Activated naive CD4-positive, alpha-beta T cell treated with anti-CD3 and anti-CD28 coated beads, Interleukin-2, amount 10 ng/mL, durations not matched to agents 7 days and 5 days (primary cell): ENCODE results near the gene PTPRO.
"Not testable (repeated sequence)": the region's sequence is repeated elsewhere in the genome, so short reads cannot be mapped to it uniquely, and the experiment has no call there.

ENCODE experiments used
- CTCF ChIA-PET: fragments of 350-600 bp; sonication (Branson Sonifier 250); formaldehyde crosslinking; loops from one replicate; lab custom pipeline; 2021; ENCODE audit warnings: antibody characterized with exemption; lab: Charles Lee
- DNase-seq: peaks from one replicate; pipeline ENCODE4 v3.0.0-alpha.2; 2020
- H3K27ac Mint-ChIP-seq: one replicate; pipeline ENCODE4 v1.8.0; 2021; ENCODE audit warnings: mild to moderate bottlenecking, moderate library complexity, mixed read lengths
- H3K27me3 Mint-ChIP-seq: one replicate; pipeline ENCODE4 v1.8.0; 2021; ENCODE audit warnings: mild to moderate bottlenecking, mixed read lengths
- H3K36me3 Mint-ChIP-seq: one replicate; pipeline ENCODE4 v1.8.0; 2021; ENCODE audit warnings: mixed read lengths
- H3K4me1 Mint-ChIP-seq: one replicate; pipeline ENCODE4 v1.8.0; 2021; ENCODE audit warnings: mixed read lengths
- H3K4me3 Mint-ChIP-seq: one replicate; pipeline ENCODE4 v1.8.0; 2021; ENCODE audit warnings: mild to moderate bottlenecking, moderate library complexity, mixed read lengths
- H3K9me3 Mint-ChIP-seq: one replicate; pipeline ENCODE4 v1.8.0; 2021; ENCODE audit warnings: mixed read lengths

The PTPRO gene

GRCh38 chr12:15605881-15606590 lies 283.7 kb downstream of the PTPRO start:
- CTCF ChIA-PET = no interaction called here
- Mint-ChIP-seq H3K27me3 (peaks cover 16% of the 10 kb centered on the region), H3K9me3 (no peaks in the 10 kb centered on the region), H3K4me1 (no peaks in the 10 kb centered on the region), H3K36me3 (no peaks in the 10 kb centered on the region), H3K27ac (no peak overlapping the region), H3K4me3 (no peak overlapping the region)
- DNase-seq = no peak

DNA sequence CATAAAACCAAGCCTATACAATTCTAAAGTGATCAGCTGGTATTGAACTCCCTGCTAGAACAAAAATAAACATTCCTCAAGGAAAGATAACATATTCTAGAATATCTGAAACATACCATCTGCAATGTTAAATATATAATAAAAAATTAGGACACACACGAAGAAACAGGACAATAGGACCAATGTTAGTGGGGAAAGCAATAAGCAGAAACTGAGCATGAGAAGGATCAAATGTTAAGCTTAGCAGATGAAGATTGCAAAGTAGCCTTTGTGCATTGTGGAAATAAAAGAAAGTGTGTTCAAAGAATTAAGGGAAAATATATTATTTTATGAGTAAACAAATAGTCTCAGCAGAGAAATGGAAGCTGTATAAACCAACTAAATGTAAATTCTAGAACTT lies 286.1 kb downstream of the PTPRO start:
- DNase-seq = no peak
- H3K27me3 Mint-ChIP-seq = peaks cover 19% of the 10 kb centered on the region
- no peak overlapping the region for H3K4me3 Mint-ChIP-seq
- CTCF ChIA-PET = interaction anchor here (1.2 to 1.6 kb wide), 3 partner anchors 18 to 247 kb away, joined by 3 to 4 read pairs (median 3); no protein-coding TSS in a partner anchor
- peaks cover 2% of the 10 kb centered on the region for H3K9me3 Mint-ChIP-seq
- no peak overlapping the region for H3K27ac Mint-ChIP-seq
- no peaks in the 10 kb centered on the region for H3K36me3 Mint-ChIP-seq
- no peaks in the 10 kb centered on the region for H3K4me1 Mint-ChIP-seq

- H3K27me3 Mint-ChIP-seq = peaks cover 19% of the 10 kb centered on the region
- H3K4me1 Mint-ChIP-seq = no peaks in the 10 kb centered on the region
- H3K4me3 Mint-ChIP-seq = no peak overlapping the region
- no peaks in the 10 kb centered on the region for H3K36me3 Mint-ChIP-seq
- no peak for DNase-seq
- CTCF ChIA-PET = interaction anchor here (1.2 to 1.6 kb wide), 3 partner anchors 19 to 246 kb away, joined by 3 to 4 read pairs (median 3); no protein-coding TSS in a partner anchor
- H3K9me3 Mint-ChIP-seq = peaks cover 2% of the 10 kb centered on the region
- H3K27ac Mint-ChIP-seq = no peak overlapping the region
These were observed 286.6 kb downstream of the PTPRO start for GRCh38 chr12:15608941-15609340.

GRCh38 chr12:15613981-15614380 lies 291.7 kb downstream of the PTPRO start:
- no peak overlapping the region for H3K27ac Mint-ChIP-seq
- H3K27me3 Mint-ChIP-seq = peaks cover 8% of the 10 kb centered on the region
- no peaks in the 10 kb centered on the region for H3K4me1 Mint-ChIP-seq
- no peak for DNase-seq
- no peaks in the 10 kb centered on the region for H3K36me3 Mint-ChIP-seq
- no peak overlapping the region for H3K4me3 Mint-ChIP-seq
- CTCF ChIA-PET = no interaction called here
- peaks cover 7% of the 10 kb centered on the region for H3K9me3 Mint-ChIP-seq

DNA sequence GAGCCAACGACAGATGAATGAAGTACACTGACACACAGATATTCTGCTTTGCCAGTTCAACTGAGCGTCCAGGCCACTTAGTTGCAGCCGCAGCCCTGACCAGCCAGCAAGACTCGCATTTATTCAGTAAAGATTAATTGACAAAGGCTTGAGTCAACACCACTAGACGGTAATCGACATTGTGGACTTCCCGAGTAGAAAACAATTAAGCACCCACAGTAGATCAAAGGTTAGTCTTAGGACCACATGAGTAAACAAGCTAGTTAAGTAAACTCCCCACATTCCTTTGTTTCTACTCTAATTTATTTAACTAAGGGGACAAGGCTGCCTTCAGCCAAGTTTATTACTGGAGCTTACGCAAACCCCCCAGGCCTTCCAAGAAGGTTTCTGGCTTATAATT lies 294.2 kb downstream of the PTPRO start:
- DNase-seq, H3K36me3 Mint-ChIP-seq, H3K4me3 Mint-ChIP-seq, H3K9me3 Mint-ChIP-seq, H3K4me1 Mint-ChIP-seq, H3K27me3 Mint-ChIP-seq, CTCF ChIA-PET, H3K27ac Mint-ChIP-seq: not testable (repeated sequence)

GRCh38 chr12:15620741-15621539 lies 298.6 kb downstream of the PTPRO start:
- Mint-ChIP-seq H3K27ac (no peak overlapping the region), H3K36me3 (no peaks in the 10 kb centered on the region), H3K4me3 (no peak overlapping the region), H3K9me3 (peaks cover 4% of the 10 kb centered on the region), H3K27me3 (peaks cover 3% of the 10 kb centered on the region), H3K4me1 (no peaks in the 10 kb centered on the region)
- DNase-seq = no peak
- CTCF ChIA-PET = no interaction called here

- no peaks in the 10 kb centered on the region for H3K36me3 Mint-ChIP-seq
- DNase-seq = no peak
- H3K27ac Mint-ChIP-seq = no peak overlapping the region
- H3K4me3 Mint-ChIP-seq = no peak overlapping the region
- H3K4me1 Mint-ChIP-seq = no peaks in the 10 kb centered on the region
- CTCF ChIA-PET = interaction anchor here (1.2 kb wide), 2 partner anchors 18 to 92 kb away, joined by 3 read pairs; no protein-coding TSS in a partner anchor
- H3K9me3 Mint-ChIP-seq = no peaks in the 10 kb centered on the region
- peaks cover 3% of the 10 kb centered on the region for H3K27me3 Mint-ChIP-seq
These were observed 302.8 kb downstream of the PTPRO start for GRCh38 chr12:15625075-15625474.

DNA sequence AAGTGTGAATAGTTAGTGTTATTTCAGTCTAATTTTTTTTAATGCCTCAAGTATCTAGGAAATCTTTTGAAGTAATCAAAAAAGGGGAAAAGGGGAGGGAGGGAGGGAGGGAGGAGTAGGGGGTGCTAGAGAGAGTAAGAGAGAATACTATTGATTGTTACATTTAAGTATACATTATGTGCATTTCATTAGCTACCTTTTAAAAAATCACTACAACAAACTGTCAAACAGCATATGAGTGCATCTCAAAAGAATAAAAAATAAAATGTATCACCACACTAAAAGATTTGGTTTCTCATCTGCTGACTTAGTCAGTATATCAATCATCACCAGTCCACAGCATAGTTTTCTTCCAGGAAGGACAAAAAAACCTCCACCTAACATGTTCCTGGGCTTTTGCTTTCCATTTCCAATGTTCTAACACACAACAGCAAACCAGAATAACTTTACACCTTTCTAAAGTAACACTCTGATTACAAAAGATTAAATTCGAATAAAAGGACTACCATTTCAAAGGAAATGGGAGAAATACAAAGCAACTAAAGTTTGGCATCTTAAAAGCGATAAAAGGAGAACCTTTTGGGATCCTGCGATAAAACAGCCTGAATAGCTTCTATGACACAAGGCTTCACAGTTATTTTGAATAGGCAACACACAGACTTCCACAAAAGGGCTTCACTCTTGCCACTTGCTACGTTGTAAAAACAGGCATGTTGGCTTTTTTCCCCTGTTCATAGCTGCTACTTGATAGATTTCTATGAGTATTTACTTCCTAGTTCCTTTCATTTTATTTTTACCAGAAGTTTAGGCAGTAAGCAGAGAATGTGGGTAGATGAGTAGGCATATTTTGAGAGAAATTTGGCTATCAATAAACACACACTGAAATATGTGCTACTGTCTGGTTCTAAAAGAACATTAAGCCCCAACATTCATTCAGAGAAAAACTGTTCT lies 306.0 kb downstream of the PTPRO start:
- CTCF ChIA-PET = no interaction called here
- no peaks in the 10 kb centered on the region for H3K4me1 Mint-ChIP-seq
- H3K4me3 Mint-ChIP-seq = no peak overlapping the region
- H3K36me3 Mint-ChIP-seq = no peaks in the 10 kb centered on the region
- no peak overlapping the region for H3K27ac Mint-ChIP-seq
- H3K9me3 Mint-ChIP-seq = no peaks in the 10 kb centered on the region
- DNase-seq = no peak
- H3K27me3 Mint-ChIP-seq = no peaks in the 10 kb centered on the region

- no peaks in the 10 kb centered on the region for H3K9me3 Mint-ChIP-seq
- DNase-seq = no peak
- no peaks in the 10 kb centered on the region for H3K36me3 Mint-ChIP-seq
- CTCF ChIA-PET = no interaction called here
- H3K4me3 Mint-ChIP-seq = no peak overlapping the region
- H3K27me3 Mint-ChIP-seq = no peaks in the 10 kb centered on the region
- no peaks in the 10 kb centered on the region for H3K4me1 Mint-ChIP-seq
- H3K27ac Mint-ChIP-seq = no peak overlapping the region
These were observed 306.8 kb downstream of the PTPRO start for GRCh38 chr12:15629108-15629507.

- Mint-ChIP-seq H3K4me3 (no peak overlapping the region), H3K4me1 (no peaks in the 10 kb centered on the region), H3K9me3 (no peaks in the 10 kb centered on the region), H3K27ac (no peak overlapping the region), H3K36me3 (no peaks in the 10 kb centered on the region), H3K27me3 (no peaks in the 10 kb centered on the region)
- DNase-seq = no peak
- CTCF ChIA-PET = no interaction called here
These were observed 307.5 kb downstream of the PTPRO start for GRCh38 chr12:15629761-15630160.

GRCh38 chr12:15631007-15631715 lies 308.9 kb downstream of the PTPRO start:
- Mint-ChIP-seq H3K27me3 (no peaks in the 10 kb centered on the region), H3K36me3 (no peaks in the 10 kb centered on the region), H3K27ac (no peak overlapping the region), H3K9me3 (no peaks in the 10 kb centered on the region), H3K4me1 (no peaks in the 10 kb centered on the region), H3K4me3 (no peak overlapping the region)
- no peak for DNase-seq
- CTCF ChIA-PET = no interaction called here

GRCh38 chr12:15632708-15633107 lies 310.4 kb downstream of the PTPRO start:
- Mint-ChIP-seq H3K27me3 (no peaks in the 10 kb centered on the region), H3K9me3 (no peaks in the 10 kb centered on the region), H3K4me1 (no peaks in the 10 kb centered on the region), H3K4me3 (no peak overlapping the region), H3K36me3 (no peaks in the 10 kb centered on the region), H3K27ac (no peak overlapping the region)
- no peak for DNase-seq
- CTCF ChIA-PET = no interaction called here

GRCh38 chr12:15633201-15633600 lies 310.9 kb downstream of the PTPRO start:
- no peak for DNase-seq
- Mint-ChIP-seq H3K27me3 (no peaks in the 10 kb centered on the region), H3K9me3 (no peaks in the 10 kb centered on the region), H3K4me1 (no peaks in the 10 kb centered on the region), H3K4me3 (no peak overlapping the region), H3K27ac (no peak overlapping the region), H3K36me3 (no peaks in the 10 kb centered on the region)
- CTCF ChIA-PET = no interaction called here
